GM18867 (cell line): ENCODE results near the gene TDRD10.
"Not testable (repeated sequence)": the region's sequence is repeated elsewhere in the genome, so short reads cannot be mapped to it uniquely, and the experiment has no call there.

Source experiments
- ATAC-seq: cut with Tn5 transposase; IDR thresholded peaks from one replicate; pipeline ENCODE4 v1.9.1; 2021; ENCODE audit warnings: mild to moderate bottlenecking, moderate library complexity; ENCODE audit not compliant: unreplicated experiment

The TDRD10 gene

GRCh38 chr1:154478639-154479038 is 23.4 kb upstream of the TDRD10 start:
- no peak for ATAC-seq

DNA sequence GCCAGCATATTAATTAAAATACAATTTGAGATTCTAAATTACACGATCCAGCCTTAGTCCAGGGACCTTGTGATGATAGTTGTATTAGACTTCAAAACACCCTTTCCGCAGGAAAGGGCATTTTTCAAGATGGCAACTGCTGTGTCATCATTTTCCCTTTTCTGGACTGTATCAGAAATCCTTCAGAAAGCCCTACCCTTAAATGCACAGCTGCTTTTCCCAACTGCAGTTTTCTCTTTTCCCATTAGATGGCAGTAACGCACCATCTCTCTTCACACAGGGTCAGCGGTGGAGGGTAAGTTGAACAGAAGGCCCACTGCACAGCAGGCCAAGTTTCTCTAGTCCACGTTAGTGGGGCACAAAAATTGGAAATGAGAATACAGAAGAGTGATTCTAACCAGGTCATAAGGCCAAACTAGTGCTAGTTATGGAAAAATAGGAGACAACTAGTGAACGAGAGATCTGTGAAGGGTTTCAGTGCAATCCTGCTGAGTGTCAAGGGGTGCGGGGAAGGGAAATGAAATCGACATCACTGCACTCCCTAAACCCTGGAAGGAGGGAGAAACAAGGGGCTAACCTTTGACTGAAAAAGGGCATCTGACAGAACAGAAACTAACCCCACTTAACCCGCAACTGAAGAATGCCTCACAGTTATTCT is 22.1 kb upstream of the TDRD10 start:
- ATAC-seq, result no peak

DNA sequence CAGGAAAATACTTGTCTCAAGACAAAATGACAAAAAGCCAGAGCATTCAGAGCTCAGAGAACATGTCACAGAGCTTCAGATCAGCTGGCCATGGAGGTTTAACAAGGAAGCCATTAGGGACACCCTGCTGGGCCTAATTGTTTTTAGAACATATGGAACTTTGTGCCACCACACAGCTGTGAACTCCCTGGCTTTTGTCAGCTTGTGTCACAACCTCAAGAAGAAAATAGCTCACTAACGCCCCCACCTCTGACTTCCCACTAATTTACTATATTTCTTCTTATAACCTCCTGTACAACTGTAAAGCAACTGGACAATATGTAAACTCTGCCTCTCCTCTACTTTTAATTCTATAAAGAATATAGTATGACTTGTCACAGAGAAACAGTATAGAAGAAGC is 21.0 kb upstream of the TDRD10 start:
- ATAC-seq, result no peak

DNA sequence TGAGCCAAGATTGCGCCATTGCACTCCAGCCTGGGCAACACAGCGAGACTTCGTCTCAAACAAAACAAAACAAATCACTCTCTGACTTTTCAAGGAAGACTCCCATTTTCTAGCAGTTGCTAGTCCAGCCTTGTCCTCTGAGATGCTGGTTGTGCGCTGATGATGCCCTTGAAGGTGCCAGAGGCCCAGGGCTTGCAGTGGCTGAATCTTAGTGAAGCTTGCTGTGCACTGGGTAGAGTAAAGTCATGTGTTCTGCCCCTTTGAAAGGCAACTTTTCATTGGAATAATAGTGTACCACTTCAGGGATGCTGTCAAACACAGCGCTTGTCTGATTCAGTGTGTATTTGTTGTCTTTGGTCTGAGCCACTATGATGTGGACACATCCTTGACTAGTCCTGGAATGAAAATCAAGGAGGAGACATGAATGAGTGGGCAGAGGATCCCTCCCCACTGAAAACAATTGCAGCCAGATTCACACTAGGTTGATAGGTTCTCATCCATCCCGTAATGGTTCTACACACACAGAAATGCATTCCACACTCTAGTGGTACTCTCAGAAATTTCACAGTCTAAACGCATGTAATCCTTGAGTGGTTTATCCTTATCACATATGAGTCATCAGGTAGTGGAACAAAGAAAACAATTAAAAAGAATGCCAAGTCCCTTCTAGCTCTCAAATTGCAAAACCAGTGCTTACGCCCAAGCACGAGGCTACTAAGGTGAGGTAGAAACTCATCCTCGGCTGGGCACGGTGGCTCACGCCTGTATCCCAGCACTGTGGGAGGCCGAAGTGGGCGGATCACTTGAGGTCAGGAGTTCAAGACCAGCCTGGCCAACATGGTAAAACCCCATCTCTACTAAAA is 17.8 kb upstream of the TDRD10 start:
- ATAC-seq, result no peak

DNA sequence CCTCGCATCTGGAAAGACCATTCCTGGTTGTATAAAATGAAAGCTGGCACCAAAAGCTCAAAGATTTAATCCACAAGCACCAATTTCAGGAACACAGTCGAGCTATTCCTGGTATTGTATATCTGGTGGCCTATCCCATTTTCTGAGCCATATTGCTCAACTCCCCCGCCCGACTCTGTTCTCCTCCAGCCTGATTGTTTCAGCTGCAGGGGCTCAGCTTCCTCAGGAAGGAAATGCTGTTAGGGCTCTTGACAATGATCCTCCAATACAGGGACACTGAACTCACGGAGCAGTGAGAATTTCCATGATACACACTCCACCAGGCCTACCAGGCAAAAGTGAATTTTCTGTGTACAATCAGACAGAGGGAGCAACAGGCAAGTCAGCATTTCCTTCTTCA is 16.9 kb upstream of the TDRD10 start:
- ATAC-seq, result no peak

DNA sequence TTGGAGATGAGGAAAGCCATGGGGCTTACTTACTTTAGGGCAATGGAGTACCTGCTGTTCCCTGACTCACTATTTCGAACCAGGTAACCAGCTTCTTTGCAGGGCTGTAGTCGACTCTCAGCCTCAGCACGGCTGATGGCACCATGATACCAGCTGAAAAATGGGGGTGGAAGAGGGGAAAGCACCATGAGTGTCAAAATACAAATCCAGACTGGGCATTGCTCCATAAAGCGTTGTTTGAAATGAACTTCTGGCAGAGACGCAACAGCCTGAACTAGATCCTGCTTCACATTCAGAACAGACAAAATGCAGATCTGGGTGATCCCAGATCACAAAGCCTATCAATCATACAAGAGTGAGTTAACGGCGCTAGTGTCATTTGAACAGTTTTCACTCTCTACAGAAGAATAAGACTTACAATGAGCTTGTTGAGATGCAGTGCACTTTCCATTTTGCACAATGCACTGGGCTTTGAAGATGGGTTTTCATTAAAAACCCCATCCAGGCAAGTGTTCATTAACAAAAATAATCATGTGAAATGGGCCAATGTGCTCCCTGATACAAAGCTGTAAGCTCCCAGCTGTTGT is 16.0 kb upstream of the TDRD10 start:
- no peak for ATAC-seq

DNA sequence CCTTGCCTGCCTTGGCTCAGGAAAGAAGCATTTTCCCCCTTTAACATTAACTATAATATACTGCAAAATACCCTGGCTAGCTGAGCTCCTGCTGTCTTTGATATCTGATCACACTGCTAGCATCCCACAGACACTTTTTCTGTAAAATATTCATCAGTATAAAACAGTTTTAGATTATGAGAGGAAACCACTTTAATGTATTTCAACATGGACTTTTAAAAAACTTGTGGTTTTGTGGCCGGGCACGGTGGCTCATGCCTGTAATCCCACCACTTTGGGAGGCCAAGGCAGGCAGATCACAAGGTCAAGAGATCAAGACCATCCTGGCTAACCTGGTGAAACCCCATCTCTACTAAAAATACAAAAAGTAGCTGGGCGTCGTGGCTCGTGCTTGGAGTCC is 15.3 kb upstream of the TDRD10 start:
- not testable (repeated sequence) for ATAC-seq

DNA sequence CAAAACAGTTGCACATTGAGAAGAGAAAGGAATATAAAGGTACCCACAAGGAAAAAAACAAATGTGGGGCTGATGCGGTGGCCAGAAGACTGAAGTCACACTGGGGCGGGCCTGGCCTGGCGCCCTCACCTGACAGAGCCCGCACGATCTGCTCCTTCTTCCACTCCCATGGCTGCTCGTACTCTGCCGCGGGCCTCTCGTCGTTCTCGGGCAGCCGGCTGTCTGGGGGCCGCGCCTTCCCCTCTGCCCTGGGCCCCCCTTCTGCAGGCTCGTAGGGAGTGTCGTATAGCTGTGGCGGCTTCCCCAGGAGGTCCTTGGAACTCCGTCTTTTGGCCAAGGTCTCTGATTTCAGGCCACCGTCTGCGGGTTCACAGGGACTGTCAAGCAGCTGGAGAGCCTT is 13.1 kb upstream of the TDRD10 start:
- ATAC-seq, result no peak

DNA sequence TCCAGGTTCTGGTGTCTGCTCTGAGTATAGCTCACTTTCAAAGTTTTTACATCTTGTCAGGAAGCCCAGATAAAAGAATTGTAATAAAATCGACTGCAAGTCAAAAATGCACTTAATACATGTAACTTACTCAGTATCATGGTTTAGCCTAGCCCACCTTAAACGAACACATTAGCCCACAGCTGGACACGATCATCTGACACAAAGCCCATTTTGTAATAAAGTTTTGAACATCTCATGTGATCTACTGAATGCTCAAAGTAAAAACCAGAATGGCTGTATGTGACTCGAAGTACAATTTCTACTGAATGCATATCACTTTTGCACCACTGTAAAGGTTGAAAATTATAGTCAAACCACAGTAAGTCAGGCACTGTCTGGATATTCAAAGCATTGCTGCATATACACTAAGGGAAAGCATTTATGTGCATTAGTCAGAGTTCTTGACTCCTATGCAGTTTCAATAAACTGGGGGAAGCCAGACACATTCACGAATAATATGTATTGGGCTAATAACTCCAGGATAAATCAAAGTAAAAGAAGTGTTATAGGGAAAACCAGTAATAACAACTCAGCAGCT is 12.2 kb upstream of the TDRD10 start:
- no peak for ATAC-seq

- no peak for ATAC-seq
Observed at GRCh38 chr1:154490317-154490716, 11.7 kb upstream of the TDRD10 start.

GRCh38 chr1:154492115-154492514 is 9.9 kb upstream of the TDRD10 start:
- no peak for ATAC-seq

GRCh38 chr1:154493276-154493675 is 8.7 kb upstream of the TDRD10 start:
- no peak for ATAC-seq

- no peak for ATAC-seq
Observed at GRCh38 chr1:154495496-154496273, 6.3 kb upstream of the TDRD10 start.

- ATAC-seq, result no peak
Observed at GRCh38 chr1:154496383-154496782, 5.6 kb upstream of the TDRD10 start.

GRCh38 chr1:154497026-154497806 is 4.8 kb upstream of the TDRD10 start:
- ATAC-seq, result no peak

DNA sequence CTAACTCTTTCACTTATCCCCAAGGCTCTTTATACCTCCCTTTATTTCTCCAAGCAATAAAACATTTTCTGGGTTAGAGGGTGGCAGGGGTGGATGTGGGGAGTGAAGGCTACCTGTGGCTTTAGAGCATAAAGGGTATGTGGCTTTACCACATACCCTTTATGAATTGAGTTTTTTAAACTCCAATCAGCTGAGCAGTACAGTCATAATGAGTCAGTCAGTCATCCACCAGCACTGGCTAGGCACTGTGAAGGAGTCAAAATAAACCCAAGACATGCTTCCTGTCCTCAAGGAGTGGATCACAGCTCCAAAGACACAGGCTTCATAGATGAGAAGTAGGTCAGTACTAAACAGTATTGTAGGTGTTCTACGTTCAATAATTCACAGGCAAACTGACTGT is 2.6 kb upstream of the TDRD10 start:
- ATAC-seq, result no peak

DNA sequence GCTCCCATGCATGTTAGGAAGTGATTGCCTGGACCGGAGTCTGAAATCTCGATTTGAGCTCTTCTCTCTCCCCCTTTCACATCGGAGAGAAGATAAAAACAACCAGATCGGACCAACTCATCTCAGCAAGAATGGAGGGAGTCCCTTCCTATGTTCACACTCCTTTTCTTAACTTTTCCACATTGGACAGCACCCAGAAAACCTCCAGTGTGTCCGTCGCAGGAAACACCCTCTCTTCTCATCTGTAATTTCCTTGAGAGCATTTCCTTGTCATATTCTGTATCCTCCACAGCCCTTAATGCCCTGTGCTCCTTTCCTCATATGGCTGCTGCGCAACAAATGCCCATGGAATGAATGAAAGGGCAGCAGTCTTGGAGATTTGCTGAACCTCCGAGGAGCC is 1.5 kb upstream of the TDRD10 start:
- ATAC-seq, result no peak

DNA sequence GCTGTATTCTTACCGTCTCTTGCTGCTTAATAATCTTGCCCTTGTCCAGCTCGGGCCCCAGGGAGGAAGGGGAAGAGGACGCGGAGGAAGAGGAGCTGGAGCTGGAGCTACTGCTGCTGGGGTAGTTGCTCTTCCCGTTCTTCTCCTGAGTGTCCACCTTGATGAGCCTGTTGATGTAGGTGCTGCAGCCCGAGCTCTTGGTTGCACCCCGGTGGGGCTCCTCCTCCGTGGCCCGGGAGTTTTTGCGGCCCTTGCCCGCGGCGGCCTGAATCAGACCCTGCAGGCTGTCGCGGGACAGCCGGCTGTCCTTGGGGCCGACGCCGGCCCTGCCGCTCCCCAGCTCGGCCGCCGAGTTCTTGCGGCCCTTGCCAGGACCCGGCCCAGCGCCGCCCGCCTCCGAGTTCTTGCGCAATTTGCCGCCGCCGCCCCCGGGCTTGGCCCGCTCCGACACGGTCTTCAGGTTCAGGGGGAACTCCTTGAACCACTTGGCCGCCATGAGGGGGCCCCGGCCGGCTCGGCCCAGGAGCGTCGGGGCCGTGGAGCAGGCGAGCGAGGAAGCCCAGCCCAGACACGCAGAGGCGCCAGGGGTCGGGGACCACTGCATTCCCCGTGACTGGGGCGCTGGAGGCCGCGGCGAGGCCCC is 475 bp upstream of the TDRD10 start:
- ATAC-seq, result no peak

DNA sequence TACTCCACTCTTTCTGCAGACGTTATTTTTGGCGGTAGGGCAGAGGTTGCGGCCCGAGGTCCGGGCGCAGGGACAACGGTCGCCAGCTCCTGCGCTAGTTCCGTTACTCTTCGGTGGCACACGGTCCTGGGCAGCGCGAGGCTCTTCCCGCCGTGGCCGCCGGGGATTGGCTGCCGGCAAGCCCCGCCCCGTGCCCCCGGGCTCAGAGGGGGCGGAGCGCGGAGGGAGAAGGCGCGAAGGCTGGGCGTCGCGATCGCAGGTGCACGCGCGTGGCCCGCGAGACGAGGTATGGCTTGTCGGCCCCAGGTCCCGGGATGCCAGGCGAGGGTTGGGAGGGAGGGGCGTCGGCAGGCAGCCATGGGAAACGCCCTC is 711 bp downstream of the TDRD10 start:
- no peak for ATAC-seq

DNA sequence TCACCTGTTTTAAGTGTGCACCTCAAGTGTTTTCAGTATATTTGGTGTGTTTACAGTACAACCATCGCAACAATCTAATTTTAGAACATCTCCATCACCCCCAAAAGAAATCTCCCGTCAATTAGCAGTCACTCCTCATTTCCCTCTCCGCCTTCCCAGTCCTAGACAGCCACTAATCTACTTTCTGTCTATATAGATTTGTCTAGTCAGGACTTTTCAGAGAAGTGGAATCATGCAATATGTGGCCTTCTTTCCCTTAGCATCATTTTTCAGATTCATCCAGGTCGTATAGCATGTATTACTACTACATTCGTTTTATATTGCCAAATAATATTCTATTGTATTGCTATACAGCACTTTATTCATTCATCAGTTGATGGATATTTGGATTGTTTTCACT is 1.9 kb downstream of the TDRD10 start:
- ATAC-seq, result no peak
